Measurements from ENCODE around the gene FITM2. TPM values are rescaled to one million over a fixed set of nuclear protein-coding genes. Genes with fewer than 3 reads are reported as not detected.

FITM2 gene
- polyA plus RNA-seq, 10 donors, result 6.2 to 8.8 (median 7.5) TPM

DNA sequence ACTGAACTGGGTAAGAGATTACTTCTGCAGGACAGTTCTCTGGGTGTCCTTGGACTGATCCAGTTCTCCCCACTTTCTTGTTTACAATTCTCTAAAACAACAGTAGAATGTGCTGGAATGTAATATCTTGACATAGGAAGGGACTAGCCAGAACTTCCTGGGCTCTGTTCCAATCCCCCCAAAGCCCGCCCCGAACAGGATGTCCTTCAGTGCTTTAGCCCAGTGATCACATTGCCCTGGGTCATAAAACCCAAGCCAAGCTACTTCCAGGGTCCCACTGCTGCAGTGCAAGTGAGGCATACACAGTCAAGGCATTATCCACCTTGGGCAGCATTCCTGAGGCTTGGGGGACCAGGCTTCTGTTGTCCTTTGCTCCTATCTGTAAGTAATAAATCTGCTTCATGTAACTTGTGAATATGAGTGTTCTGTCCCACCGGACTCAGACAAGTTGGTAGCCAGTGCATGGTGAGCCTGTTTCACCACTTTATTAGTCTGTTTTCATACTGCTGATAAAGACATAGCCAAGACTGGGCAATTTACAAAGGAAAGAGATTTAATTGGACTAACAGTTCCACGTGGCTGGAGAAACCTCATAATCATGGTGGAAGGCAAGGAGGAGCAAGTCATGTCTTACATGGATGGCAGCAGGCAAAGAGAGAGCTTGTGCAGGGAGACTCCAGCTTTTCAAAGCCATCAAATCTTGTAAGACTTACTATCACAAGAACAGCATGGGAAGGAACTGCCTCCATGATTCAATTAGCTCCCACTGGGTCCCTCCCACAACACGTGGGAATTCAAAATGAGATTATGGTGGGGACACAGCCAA, 23.5 kb downstream of the FITM2 start:
- DNase-seq, result no peak

DNA sequence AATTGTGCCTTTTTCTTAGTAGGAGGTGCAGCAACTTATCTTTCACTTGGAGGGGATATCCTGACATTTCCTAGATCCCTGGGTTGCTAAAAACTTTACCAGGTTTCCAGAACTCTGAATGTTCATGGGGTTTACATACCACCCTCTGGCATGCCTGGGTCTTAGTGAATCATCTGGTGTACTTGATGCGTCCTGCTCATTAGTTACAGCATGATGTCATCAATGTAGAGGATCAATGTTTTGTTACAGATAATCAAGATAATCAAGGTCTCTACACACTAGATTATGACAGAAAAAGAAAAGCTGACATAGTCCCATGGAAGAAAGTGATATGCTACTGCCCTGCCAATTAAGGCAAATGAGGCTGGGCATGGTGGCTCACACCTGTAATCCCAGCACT, 27.0 kb downstream of the FITM2 start:
- no peak for DNase-seq

- DNase-seq, result no peak
These were observed 28.8 kb downstream of the FITM2 start for GRCh38 chr20:44282192-44282591.

DNA sequence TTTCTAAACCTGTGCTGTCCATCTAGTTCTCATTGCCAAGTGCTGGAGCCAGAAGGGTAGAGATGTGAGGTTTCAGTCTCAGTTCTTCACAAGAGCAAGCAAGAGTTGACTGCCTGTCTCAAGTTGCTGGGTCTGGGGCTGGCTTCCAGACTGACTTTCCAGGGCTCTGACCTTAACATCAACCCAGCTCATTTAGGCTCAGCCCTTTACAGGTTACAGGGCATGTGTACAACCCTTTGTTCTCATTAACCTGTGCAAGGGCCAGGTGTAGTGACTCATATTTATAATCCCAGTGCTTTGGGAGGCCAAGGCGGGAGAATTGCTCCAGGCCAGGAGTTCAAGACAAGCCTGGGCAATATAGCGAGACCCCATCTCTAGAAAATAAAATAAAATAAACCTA, 30.6 kb downstream of the FITM2 start:
- DNase-seq, result no peak

- DNase-seq, result peak in 1 of 3 donors; percentile 30
These were observed 31.8 kb downstream of the FITM2 start for GRCh38 chr20:44279228-44279627.

DNA sequence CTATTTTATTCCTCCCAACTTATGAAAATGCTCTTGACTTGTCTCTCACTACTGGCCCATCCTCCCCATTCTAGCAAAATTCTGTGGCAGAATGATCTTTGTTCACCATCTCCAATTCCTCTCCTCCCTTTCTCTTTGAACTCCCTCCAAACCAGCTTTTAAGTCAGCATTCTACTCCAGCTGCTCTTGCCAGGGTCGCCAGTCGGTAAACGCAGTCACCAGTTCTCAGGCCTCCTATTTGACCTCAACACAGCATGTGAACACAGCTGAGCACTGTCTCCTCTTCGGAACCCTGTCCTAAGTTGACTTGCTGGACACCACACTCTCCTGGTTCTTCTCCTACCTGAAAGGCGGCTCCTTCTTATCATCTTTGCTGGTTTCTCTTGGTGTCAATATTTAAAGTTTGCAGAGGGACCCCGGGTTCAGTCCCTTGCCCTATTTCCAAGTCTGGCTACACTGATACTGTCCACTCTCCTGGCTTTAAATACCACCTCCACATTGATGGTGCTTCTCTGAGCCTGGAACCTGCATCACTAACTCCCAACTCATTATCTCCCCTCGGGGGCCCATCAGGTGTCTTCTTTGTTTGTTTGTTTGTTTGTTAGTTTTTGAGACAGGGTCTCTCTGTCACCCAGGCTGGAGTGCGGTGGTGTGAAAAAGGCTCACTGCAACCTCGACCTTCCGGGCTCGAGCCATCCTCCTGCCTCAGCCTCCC, 36.5 kb downstream of the FITM2 start:
- no peak for DNase-seq

DNA sequence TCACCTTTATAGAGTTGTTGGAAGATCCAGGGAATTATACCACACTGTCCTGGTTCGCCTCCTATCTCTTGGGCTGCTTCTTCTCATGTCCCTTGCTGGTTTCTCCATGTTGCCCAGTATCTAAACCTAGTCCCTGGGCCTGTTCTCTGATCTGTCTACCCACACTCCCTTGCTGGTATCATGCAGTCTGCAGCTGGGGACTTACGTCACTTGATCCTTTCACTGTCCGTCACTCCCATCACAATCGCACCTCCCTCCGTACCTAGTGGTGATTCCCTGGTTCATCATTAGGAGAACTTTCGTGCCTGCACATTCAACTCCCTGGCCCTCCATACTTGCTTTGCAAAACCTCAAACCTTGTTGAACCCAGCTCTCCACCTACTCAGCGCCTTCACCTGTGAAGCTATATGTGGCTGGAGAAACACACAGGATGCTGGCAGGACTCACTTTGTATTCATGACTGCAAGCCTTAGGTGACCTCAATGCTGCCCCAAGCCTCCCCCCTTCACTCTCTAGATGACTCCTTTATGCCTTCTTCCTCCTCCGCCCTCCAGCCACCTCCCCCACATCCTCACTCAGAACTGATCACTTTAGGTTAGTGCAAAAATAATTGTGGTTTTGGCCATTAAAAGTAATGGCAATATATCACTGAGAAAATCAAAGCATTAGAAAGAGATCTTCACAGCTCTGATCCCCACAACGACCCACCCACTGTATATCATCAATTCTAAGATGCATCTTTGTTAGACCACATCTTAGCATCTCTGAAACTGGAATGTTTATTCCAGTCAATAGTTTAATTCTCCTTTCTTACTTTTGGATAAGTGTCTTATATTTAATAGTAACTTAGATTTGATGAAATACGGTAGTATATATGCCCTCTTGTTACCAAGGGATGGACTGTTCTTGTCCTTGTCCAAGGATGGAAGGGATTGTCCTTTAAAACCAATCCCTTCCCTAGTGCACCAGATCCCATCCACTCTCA, 37.5 kb downstream of the FITM2 start:
- no peak for DNase-seq

DNA sequence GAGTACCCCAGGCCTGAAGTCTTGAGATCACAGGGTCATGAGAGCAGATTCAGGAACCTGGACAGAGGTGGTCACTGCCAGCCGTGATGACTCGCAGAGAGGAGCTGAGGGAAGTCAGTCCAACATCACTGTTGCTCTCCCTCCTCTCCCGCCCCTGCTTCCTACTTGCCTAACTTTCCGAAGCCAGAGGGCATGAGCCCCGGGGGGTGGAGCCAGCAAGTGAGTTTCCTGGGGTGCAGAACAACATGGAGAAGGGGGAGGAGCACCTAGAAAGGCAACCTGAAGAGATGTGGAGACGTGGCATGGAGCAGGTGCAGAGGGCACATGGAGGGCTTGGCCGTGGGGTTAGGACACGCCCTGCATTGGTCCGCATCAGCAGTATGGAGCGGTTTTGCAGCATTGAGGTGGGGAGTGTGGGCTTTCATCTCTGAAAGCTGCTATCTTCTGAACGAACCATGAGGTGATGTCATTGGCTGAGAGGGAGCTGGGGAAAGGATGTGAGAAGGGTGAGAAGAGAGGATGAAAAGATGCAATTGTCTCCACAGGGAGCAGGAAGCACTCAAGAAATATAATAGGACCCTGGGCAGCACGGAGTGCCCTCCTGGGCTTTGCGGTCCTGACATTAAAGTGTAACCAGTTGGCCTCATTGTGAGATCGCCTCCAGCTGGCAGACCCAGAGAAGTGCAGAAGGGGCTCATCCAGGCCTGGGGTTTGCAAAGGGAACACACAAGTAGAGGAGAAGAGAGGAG, 38.9 kb downstream of the FITM2 start:
- no peak for DNase-seq

DNA sequence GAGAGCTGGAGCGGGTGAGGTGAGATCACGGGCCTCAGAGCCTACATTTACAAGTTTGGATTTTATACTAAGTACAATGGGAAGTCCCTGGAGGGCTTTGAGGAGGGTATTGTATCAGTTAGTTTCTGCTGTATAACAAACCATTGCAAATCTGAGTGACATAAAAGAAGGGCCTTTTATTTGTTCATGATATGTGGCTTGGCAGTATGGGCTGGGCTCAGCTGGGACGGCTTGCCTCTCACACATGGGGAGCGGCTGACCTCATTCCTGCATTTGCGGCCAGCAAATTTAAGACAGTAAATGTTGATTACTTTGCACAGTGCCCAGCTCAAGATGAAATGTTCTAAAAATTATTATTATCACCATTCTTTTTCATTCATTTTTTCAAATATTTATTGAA, 42.2 kb downstream of the FITM2 start:
- DNase-seq, result no peak

- no peak for DNase-seq
These were observed 46.7 kb downstream of the FITM2 start for GRCh38 chr20:44264287-44264686.

GRCh38 chr20:44258226-44258890, 52.6 kb downstream of the FITM2 start:
- DNase-seq, result no peak

GRCh38 chr20:44256961-44257360, 54.0 kb downstream of the FITM2 start:
- no peak for DNase-seq

DNA sequence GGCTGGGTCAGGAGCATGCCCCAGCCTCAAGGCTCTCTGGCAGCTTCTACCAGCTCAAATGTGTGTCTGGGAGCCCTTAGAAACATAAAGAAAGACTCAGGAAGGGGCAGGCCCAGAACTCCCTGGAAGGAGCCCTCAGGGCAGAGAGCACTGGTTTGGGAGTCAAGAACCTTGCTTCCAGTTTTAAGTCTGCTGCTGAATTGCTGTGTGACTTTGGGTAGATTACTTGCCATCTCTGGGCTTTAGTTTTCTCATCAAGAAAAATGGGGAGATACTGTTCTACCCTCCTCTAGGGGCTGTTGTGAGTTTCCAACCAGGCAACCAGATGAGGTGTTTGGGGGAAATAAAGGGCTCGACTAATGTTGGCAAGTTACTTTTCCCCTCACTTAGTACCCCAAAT, 55.1 kb downstream of the FITM2 start:
- no peak for DNase-seq

GRCh38 chr20:44254073-44254472, 56.9 kb downstream of the FITM2 start:
- DNase-seq, result no peak

GRCh38 chr20:44253528-44253927, 57.5 kb downstream of the FITM2 start:
- DNase-seq, result no peak

Other genes with a start within 250 kb of the FITM2 start
- 10 to 100 TPM; 44.7 to 95.8 (median 72.8) TPM for gene JPH2, start 124.0 kb downstream of the FITM2 start, polyA plus RNA-seq (ENCODE audit: insufficient read length in 10 of 10)
- gene OSER1, start 100.4 kb downstream of the FITM2 start, polyA plus RNA-seq (ENCODE audit: insufficient read length in 10 of 10), result 10 to 100 TPM; 24.8 to 31.0 (median 26.8) TPM
- under 1 TPM in 5 of 10 donors, not detected in 5; 0.05 to 0.80 (median 0.23) TPM for gene GDAP1L1, start 63.9 kb downstream of the FITM2 start, polyA plus RNA-seq (ENCODE audit: insufficient read length in 10 of 10)
- gene R3HDML, start 25.8 kb upstream of the FITM2 start, polyA plus RNA-seq (ENCODE audit: insufficient read length in 10 of 10), result not detected
- gene HNF4A, start 44.5 kb upstream of the FITM2 start, polyA plus RNA-seq (ENCODE audit: insufficient read length in 10 of 10), result under 1 TPM in 4 of 10 donors, not detected in 6; 0.07 to 0.16 (median 0.10) TPM
- 1 to 10 TPM; 4.2 to 7.4 (median 5.7) TPM for gene TTPAL, start 164.7 kb upstream of the FITM2 start, polyA plus RNA-seq (ENCODE audit: insufficient read length in 10 of 10)
- 10 to 100 TPM; 42.9 to 56.2 (median 49.1) TPM for gene SERINC3, start 210.9 kb upstream of the FITM2 start, polyA plus RNA-seq (ENCODE audit: insufficient read length in 10 of 10)